ENCODE data around the gene SORL1.

GRCh38 chr11:121634889-121635288 is 182.8 kb downstream of the SORL1 start:
- TF ChIP-seq FOXM1 (IDR thresholded peaks at IDR 0.05; ENCODE audit: borderline replicate concordance, low read depth) = no peak
- TF ChIP-seq TEAD4 (IDR thresholded peaks at IDR 0.05) = no peak
